Ovary (tissue), 9 donors: ENCODE data around the gene ASB6. TPM values are rescaled to one million over a fixed set of nuclear protein-coding genes. Genes with fewer than 3 reads are reported as not detected.

Experiments used
- DNase-seq, 5 donors: peaks; one replicate each; pipeline ENCODE4 v3.0.0-alpha.2; 2019 to 2020
- H3K27ac ChIP-seq, 2 donors: fragments of 200-600 bp; one replicate each; pipeline versions ENCODE4 v1.5.1 to v1.8.0; 2019 to 2022
- H3K27me3 ChIP-seq: fragments of 200-600 bp; one replicate; pipeline ENCODE4 v1.8.0; 2022
- H3K36me3 ChIP-seq: fragments of 200-600 bp; sonication (generic); one replicate; pipeline ENCODE4 v1.5.1; 2019
- H3K4me1 ChIP-seq: one replicate; pipeline ENCODE4 v1.8.1; 2013; ENCODE audit warnings: mild to moderate bottlenecking, moderate library complexity; ENCODE audit not compliant: insufficient read depth
- H3K4me3 ChIP-seq: fragments of 200-600 bp; sonication (generic); one replicate; pipeline ENCODE4 v1.5.1; 2017
- H3K9me3 ChIP-seq, 2 donors: fragments of 200-600 bp in 1 of 2; sonication (generic) in 1 of 2; one replicate each; pipeline versions ENCODE4 v1.5.1 to v1.8.1; 2013 to 2019; ENCODE audit warnings: mild to moderate bottlenecking in 1 of 2, moderate library complexity in 1 of 2
- CTCF ChIP-seq, 3 donors: fragments of 450-650 bp in 2 of 3; fragments of 200-600 bp in 1 of 3; IDR thresholded peaks; one replicate each; pipeline versions ENCODE4 v1.5.1 to v1.8.0; 2016 to 2022; ENCODE audit warnings: antibody characterized with exemption in 3 of 3, mild to moderate bottlenecking in 1 of 3
- EP300 ChIP-seq: sonication (generic); formaldehyde crosslinking; IDR thresholded peaks from one replicate; pipeline ENCODE4 v1.6.1; 2017; ENCODE audit warnings: antibody characterized with exemption
- POLR2A ChIP-seq: fragments of 450-650 bp; IDR thresholded peaks from one replicate; pipeline ENCODE4 v1.6.1; 2017; ENCODE audit warnings: antibody characterized with exemption, mild to moderate bottlenecking, moderate library complexity
- WGBS, 3 donors: extraction: QIAGEN DNeasy Blood & Tissue Kit in 1 of 3; methylation state at CpG; one replicate each; pipeline versions ENCODE4 v1.1.5 to v1.1.7; 2013 to 2017; 5-methylcytosine and 5-hydroxymethylcytosine counted together
- intact Hi-C, 4 donors: fragments of 100-400 bp; cut with DNase I; formaldehyde crosslinking; loops; one replicate each; pipeline versions ENCODE4 v1.11.0 to v1.15.1; 2022 to 2023
- polyA plus RNA-seq, 2 donors: library from polyadenylated mRNA; stranded (reverse); fragments of 200-250 nt in 1 of 2; fragments of 350-450 nt in 1 of 2; fragmentation: Illumina TruSeq in 1 of 2; extraction: RNeasy Lipid Tissue Mini Kit (QIAGEN cat#74804) in 1 of 2; gene quantifications; one replicate each; pipeline ENCODE4 v1.2.3, GENCODE V29; 2013 to 2014
- total RNA-seq, 7 donors: library from RNA; depleted of rRNA in 2 of 7; stranded (reverse); fragments of >200 nt in 2 of 7; fragmentation: NEBNext Ultra II Directional in 3 of 7; extraction: Animal tissue kit (Norgen Biotek cat#: 25700) in 3 of 7; gene quantifications; one replicate each; pipeline versions ENCODE4 v1.1.0 to v1.2.4, GENCODE V29; 2016 to 2023
- donor health status: DM: no; HTN: no; CAD: no; lungs with moderate emphysema.
- donor health status: DM: no; HTN: no; CAD: no.
- donor health status: Bipolar disorder and iron deficiency.
- donor health status: DM: yes; HTN: yes; CAD: no.
- donor health status: DM: no; HTN: no; CAD: no.
- donor health status: DM: yes; HTN: yes; CAD: no.

ASB6 gene
- total and polyA plus RNA-seq, 9 donors: 6.3 to 20.1 (median 16.6) TPM

- 79 to 81% (median 79%) methylated on average over 3 of the region's 3 CpGs for WGBS, 3 donors
- no peak for DNase-seq
- Histone ChIP-seq H3K27ac (no peak overlapping the region), H3K27me3 (no peaks in the 10 kb centered on the region), H3K9me3 (no peaks in the 10 kb centered on the region), H3K36me3 (no peaks in the 10 kb centered on the region), H3K4me1 (no peaks in the 10 kb centered on the region), H3K4me3 (no peak overlapping the region)
- TF ChIP-seq POLR2A (no peak), CTCF (IDR thresholded peaks at IDR 0.05) (no peak), EP300 (no peak)
- intact Hi-C loops: no loop called here
Measured at GRCh38 chr9:129685933-129686259, 43.9 kb upstream of the ASB6 start.

- H3K27me3 ChIP-seq: no peaks in the 10 kb centered on the region
- no peak for DNase-seq
- intact Hi-C loops: no loop called here
- H3K36me3 ChIP-seq: no peaks in the 10 kb centered on the region
- H3K4me3 ChIP-seq: no peak overlapping the region
- TF ChIP-seq CTCF (IDR thresholded peaks at IDR 0.05) (no peak), POLR2A (no peak), EP300 (no peak)
- H3K9me3 ChIP-seq: no peaks in the 10 kb centered on the region
- H3K4me1 ChIP-seq: no peaks in the 10 kb centered on the region
- 77 to 84% (median 84%) methylated on average over 15 of the region's 15 CpGs for WGBS, 3 donors
- no peak overlapping the region for H3K27ac ChIP-seq
Measured at GRCh38 chr9:129685220-129685932, 43.4 kb upstream of the ASB6 start.

- WGBS, 3 donors: 83 to 88% (median 88%) methylated on average over 7 of the region's 7 CpGs
- no peak for TF ChIP-seq EP300
- no peak for TF ChIP-seq POLR2A
- TF ChIP-seq CTCF (IDR thresholded peaks at IDR 0.05): no peak
- H3K4me1 ChIP-seq: no peaks in the 10 kb centered on the region
- no peaks in the 10 kb centered on the region for H3K27me3 ChIP-seq
- H3K9me3 ChIP-seq: no peaks in the 10 kb centered on the region
- H3K36me3 ChIP-seq: no peaks in the 10 kb centered on the region
- no peak overlapping the region for H3K27ac ChIP-seq
- intact Hi-C loops: no loop called here
- no peak for DNase-seq
- H3K4me3 ChIP-seq: no peak overlapping the region
Measured at GRCh38 chr9:129682381-129682780, 40.4 kb upstream of the ASB6 start.

- 63 to 78% (median 70%) methylated on average over 11 of the region's 11 CpGs for WGBS, 3 donors
- H3K27me3 ChIP-seq: no peaks in the 10 kb centered on the region
Measured at GRCh38 chr9:129681924-129682323, 40.0 kb upstream of the ASB6 start.

More at GRCh38 chr9:129681924-129682323, 40.0 kb upstream of the ASB6 start:
- no peaks in the 10 kb centered on the region for H3K4me1 ChIP-seq
- no peak for DNase-seq
- no peak overlapping the region for H3K4me3 ChIP-seq
- intact Hi-C loops: no loop called here
- no peak overlapping the region for H3K27ac ChIP-seq
- no peaks in the 10 kb centered on the region for H3K36me3 ChIP-seq
- no peaks in the 10 kb centered on the region for H3K9me3 ChIP-seq
- TF ChIP-seq CTCF (IDR thresholded peaks at IDR 0.05): no peak
- TF ChIP-seq POLR2A: no peak
- no peak for TF ChIP-seq EP300
